HCT116 (cell line): ENCODE data around the gene DNAH10.

Experiments used
- ATF3 ChIP-seq: IDR thresholded peaks from 2 replicates; pipeline ENCODE4 v1.6.1; 2012
- EZH2 ChIP-seq: fragments of 200-600 bp; sonication (generic); IDR thresholded peaks from 2 replicates; pipeline ENCODE4 v1.6.1; 2017; ENCODE audit warnings: antibody characterized with exemption, mixed run types
- EZH2phosphoT487 ChIP-seq: fragments of 200-600 bp; IDR thresholded peaks from 2 replicates; pipeline ENCODE4 v1.6.1; 2018; ENCODE audit warnings: antibody characterized with exemption, borderline replicate concordance
- FOSL1 ChIP-seq: IDR thresholded peaks from 2 replicates; pipeline ENCODE4 v1.6.1; 2012; ENCODE audit warnings: low read depth
- JUND ChIP-seq: IDR thresholded peaks from 2 replicates; pipeline ENCODE4 v1.6.1; 2012
- MAX ChIP-seq: IDR thresholded peaks from 2 replicates; pipeline ENCODE4 v1.6.1; 2012
- POLR2A ChIP-seq: IDR thresholded peaks from 2 replicates; pipeline ENCODE4 v1.7.0; 2011; ENCODE audit warnings: borderline replicate concordance; ENCODE audit not compliant: insufficient read depth, insufficient read length; ENCODE audit errors: extremely low read depth
- POLR2AphosphoS5 ChIP-seq: IDR thresholded peaks from 2 replicates; pipeline ENCODE4 v1.6.1; 2011; ENCODE audit warnings: mild to moderate bottlenecking, low read depth, low read length, moderate library complexity
- SIN3A ChIP-seq: IDR thresholded peaks from 2 replicates; pipeline ENCODE4 v1.6.1; 2012; ENCODE audit warnings: low read depth
- SP1 ChIP-seq: IDR thresholded peaks from 2 replicates; pipeline ENCODE4 v1.6.1; 2012; ENCODE audit warnings: low read depth
- YY1 ChIP-seq: IDR thresholded peaks from 2 replicates; pipeline ENCODE4 v1.6.1; 2011; ENCODE audit warnings: low read length, low read depth, moderate library complexity, mild to moderate bottlenecking; ENCODE audit not compliant: insufficient replicate concordance; ENCODE audit errors: extremely low read depth
- ZNF274 ChIP-seq: fragments of 200-500 bp; sonication (Bioruptor generic); IDR thresholded peaks from 2 replicates; pipeline ENCODE4 v1.6.1; 2014; ENCODE audit warnings: mild to moderate bottlenecking, low read depth, low read length, inconsistent platforms
- TF ChIP-seq, protein P1 (sequence below), 3 experiments: fragments of 200-600 bp in 1 of 3; sonication (generic) in 1 of 3; IDR thresholded peaks in 2 of 3; conservative IDR thresholded peaks in 1 of 3; 2 replicates each; pipeline ENCODE4 v1.5.1; 2012 to 2017; ENCODE audit warnings: low read depth in 2 of 3, low read length in 2 of 3, antibody characterized with exemption in 1 of 3, borderline replicate concordance in 1 of 3, control low read depth in 1 of 3, mild to moderate bottlenecking in 1 of 3, mixed read lengths in 1 of 3, mixed run types in 1 of 3, moderate library complexity in 1 of 3; ENCODE audit not compliant: insufficient read depth in 1 of 3

DNA sequence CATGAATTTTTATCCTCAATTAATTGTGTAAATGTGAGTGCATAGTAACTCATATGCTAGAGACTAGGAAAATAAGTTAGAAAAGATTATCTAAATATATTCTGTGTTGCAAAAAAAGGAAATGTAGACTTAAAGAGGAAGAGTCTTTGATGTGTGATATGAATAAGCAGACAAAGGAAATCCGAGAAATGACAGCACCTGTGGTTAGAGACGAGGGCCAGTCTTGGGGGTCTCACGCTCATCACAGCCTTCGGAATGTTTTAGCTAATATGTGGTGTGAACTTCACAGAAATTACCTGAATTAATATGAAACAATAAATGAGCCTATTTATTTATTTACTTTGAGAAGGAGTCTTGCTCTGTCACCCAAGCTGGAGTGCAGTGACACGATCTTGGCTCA is 38.3 kb upstream of the DNAH10 start:
- TF ChIP-seq MAX, result no peak
- TF ChIP-seq ATF3, result no peak
- no peak for TF ChIP-seq POLR2A
- TF ChIP-seq SIN3A, result no peak
- TF ChIP-seq JUND, result no peak
- no peak for TF ChIP-seq FOSL1
- no peak for TF ChIP-seq EZH2
- TF ChIP-seq, protein P1, sequence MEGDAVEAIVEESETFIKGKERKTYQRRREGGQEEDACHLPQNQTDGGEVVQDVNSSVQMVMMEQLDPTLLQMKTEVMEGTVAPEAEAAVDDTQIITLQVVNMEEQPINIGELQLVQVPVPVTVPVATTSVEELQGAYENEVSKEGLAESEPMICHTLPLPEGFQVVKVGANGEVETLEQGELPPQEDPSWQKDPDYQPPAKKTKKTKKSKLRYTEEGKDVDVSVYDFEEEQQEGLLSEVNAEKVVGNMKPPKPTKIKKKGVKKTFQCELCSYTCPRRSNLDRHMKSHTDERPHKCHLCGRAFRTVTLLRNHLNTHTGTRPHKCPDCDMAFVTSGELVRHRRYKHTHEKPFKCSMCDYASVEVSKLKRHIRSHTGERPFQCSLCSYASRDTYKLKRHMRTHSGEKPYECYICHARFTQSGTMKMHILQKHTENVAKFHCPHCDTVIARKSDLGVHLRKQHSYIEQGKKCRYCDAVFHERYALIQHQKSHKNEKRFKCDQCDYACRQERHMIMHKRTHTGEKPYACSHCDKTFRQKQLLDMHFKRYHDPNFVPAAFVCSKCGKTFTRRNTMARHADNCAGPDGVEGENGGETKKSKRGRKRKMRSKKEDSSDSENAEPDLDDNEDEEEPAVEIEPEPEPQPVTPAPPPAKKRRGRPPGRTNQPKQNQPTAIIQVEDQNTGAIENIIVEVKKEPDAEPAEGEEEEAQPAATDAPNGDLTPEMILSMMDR (IDR thresholded peaks at IDR 0.05 in 2 of 3, conservative IDR thresholded peaks at IDR 0.05 in 1 of 3; ENCODE audit: borderline replicate concordance in 1 of 3, insufficient read depth in 1 of 3, low read depth in 2 of 3, low read length in 2 of 3), result no peak
- TF ChIP-seq ZNF274, result no peak
- no peak for TF ChIP-seq SP1
- TF ChIP-seq POLR2AphosphoS5, result no peak
- no peak for TF ChIP-seq YY1
- TF ChIP-seq EZH2phosphoT487, result no peak
